Omental fat pad (tissue), 4 donors: ENCODE measurements around the gene FARS2. TPM values are rescaled to one million over a fixed set of nuclear protein-coding genes. Genes with fewer than 3 reads are reported as not detected.

Experiments used
- ATAC-seq: fragments of 150-250 bp; one replicate; pipeline ENCODE4 v1.9.1; 2016; ENCODE audit warnings: mild to moderate bottlenecking, moderate library complexity; ENCODE audit not compliant: low FRiP score
- DNase-seq: peaks from one replicate; pipeline ENCODE4 v3.0.0-alpha.2; 2019; ENCODE audit warnings: low spot score
- CTCF ChIP-seq, 3 donors: fragments of 450-650 bp; IDR thresholded peaks; one replicate each; pipeline ENCODE4 v1.5.1; 2016 to 2017; ENCODE audit warnings: antibody characterized with exemption in 3 of 3, mild to moderate bottlenecking in 3 of 3, moderate library complexity in 2 of 3
- total RNA-seq, 4 donors: library from RNA; depleted of rRNA; stranded (reverse); fragments of >200 nt; gene quantifications; one replicate each; pipeline ENCODE4 v1.1.0, GENCODE V29; 2016

FARS2 gene
- total RNA-seq, 4 donors from 2014 or later: 12.5 to 18.1 (median 14.5) TPM

- ATAC-seq (no peak), DNase-seq (no peak)
- no peak for TF ChIP-seq CTCF (IDR thresholded peaks at IDR 0.05)
These were observed 203.0 kb downstream of the FARS2 start for GRCh38 chr6:5464099-5464885.

GRCh38 chr6:5466281-5467136, 205.2 kb downstream of the FARS2 start:
- TF ChIP-seq CTCF (IDR thresholded peaks at IDR 0.05): no peak
- DNase-seq: no peak
- ATAC-seq: no peak

- ATAC-seq (no peak), DNase-seq (no peak)
- no peak for TF ChIP-seq CTCF (IDR thresholded peaks at IDR 0.05)
These were observed 207.3 kb downstream of the FARS2 start for GRCh38 chr6:5468586-5468985.

GRCh38 chr6:5469101-5469846, 208.0 kb downstream of the FARS2 start:
- TF ChIP-seq CTCF (IDR thresholded peaks at IDR 0.05): no peak
- DNase-seq (no peak), ATAC-seq (no peak)

GRCh38 chr6:5471044-5471443, 209.7 kb downstream of the FARS2 start:
- no peak for TF ChIP-seq CTCF (IDR thresholded peaks at IDR 0.05)
- no peak for DNase-seq
- ATAC-seq: no peak

- no peak for TF ChIP-seq CTCF (IDR thresholded peaks at IDR 0.05)
- ATAC-seq (no peak), DNase-seq (no peak)
These were observed 210.5 kb downstream of the FARS2 start for GRCh38 chr6:5471637-5472398.
